ENCODE data around the gene DENND6A. TPM values are rescaled to one million over a fixed set of nuclear protein-coding genes. Genes with fewer than 3 reads are reported as not detected.

The DENND6A gene
- total and polyA plus RNA-seq, 2 of the 13 experiments (the other 11 are each of a cell fraction or from before 2014, with no cell fraction given), result 9.4 to 11.1 TPM

DNA sequence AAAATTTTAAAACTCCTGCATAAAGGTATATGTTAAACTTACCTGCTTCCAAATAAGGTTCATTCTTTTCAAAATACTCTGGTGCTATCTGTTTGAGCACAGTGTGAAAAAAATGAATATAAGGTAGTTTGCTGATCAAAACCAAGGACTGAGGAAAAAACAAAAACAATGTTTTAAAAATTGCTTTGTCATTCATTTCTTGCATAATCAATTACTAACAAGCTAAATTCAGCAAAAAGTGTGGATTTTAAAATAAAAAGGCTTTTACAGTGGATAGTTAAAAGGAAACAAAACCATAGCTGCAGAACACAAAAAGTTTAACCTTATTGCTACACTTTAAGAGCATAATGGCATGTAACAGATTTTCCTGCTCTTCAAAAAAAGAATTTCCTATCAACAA is 31.5 kb downstream of the DENND6A start:
- no peak for FAIRE-seq
- ChIA-PET POLR2A (no interaction called here), CTCF (ENCODE audit: low intra/inter-chr PET ratio, low total read pairs) (no interaction called here)
- DNase-seq (ENCODE audit: low spot score), result no peak
- H3K27me3 ChIP-seq (ENCODE audit: control insufficient read depth in 1 of 2, insufficient read depth in 2 of 2, low read length in 2 of 2), result no peaks in the 10 kb centered on the region
- H3K27ac ChIP-seq (ENCODE audit: extremely low read length, insufficient read depth, low read length), result no peak overlapping the region
- no peak for ATAC-seq
- no peaks in the 10 kb centered on the region for H4K20me1 ChIP-seq (ENCODE audit: insufficient read depth, low read length)
- H3K4me3 ChIP-seq (replicated peaks in 1 of 3; ENCODE audit: insufficient read depth in 1 of 3, low read depth in 2 of 3, low read length in 3 of 3), result no peak overlapping the region
- no peak overlapping the region for H2AFZ ChIP-seq (ENCODE audit: low read length)
- no peak overlapping the region for H3K4me2 ChIP-seq (ENCODE audit: low read depth, low read length)
- no peaks in the 10 kb centered on the region for H3K79me2 ChIP-seq (ENCODE audit: insufficient read depth, low read length)
- no peaks in the 10 kb centered on the region for H3K4me1 ChIP-seq (ENCODE audit: insufficient read depth, low read length)
- H3K36me3 ChIP-seq (replicated peaks in 1 of 2; ENCODE audit: control insufficient read depth in 1 of 2, insufficient read depth in 2 of 2, low read length in 2 of 2), result peaks cover 7 to 18% of the 10 kb centered on the region in 2 experiments; a peak in 4 of 5 replicates
- peak in 1 of 2 experiments; percentile 32; a peak in 1 of 4 replicates for TF ChIP-seq MAFK (conservative IDR thresholded peaks at IDR 0.05 in 1 of 2, IDR thresholded peaks at IDR 0.05 in 1 of 2; ENCODE audit: low read length in 2 of 2)
- no peak for TF ChIP-seq HNRNPUL1 (IDR thresholded peaks at IDR 0.05; ENCODE audit: low read depth, low read length)
- BruUV-seq (replicated peaks), result no TSS peak
- H3K9ac ChIP-seq (ENCODE audit: insufficient read depth, low read depth, low read length), result no peak overlapping the region
- in situ Hi-C loops (cut with HindIII; ENCODE audit: extremely low pct_ligation_motif_present, low pct_unique_long_range_greater_than_20kb), result no loop called here
- intact Hi-C loops (cut with micrococcal nuclease; ENCODE audit: unreplicated experiment), result no loop called here
- no peaks in the 10 kb centered on the region for H3K9me3 ChIP-seq (ENCODE audit: low read length)

DNA sequence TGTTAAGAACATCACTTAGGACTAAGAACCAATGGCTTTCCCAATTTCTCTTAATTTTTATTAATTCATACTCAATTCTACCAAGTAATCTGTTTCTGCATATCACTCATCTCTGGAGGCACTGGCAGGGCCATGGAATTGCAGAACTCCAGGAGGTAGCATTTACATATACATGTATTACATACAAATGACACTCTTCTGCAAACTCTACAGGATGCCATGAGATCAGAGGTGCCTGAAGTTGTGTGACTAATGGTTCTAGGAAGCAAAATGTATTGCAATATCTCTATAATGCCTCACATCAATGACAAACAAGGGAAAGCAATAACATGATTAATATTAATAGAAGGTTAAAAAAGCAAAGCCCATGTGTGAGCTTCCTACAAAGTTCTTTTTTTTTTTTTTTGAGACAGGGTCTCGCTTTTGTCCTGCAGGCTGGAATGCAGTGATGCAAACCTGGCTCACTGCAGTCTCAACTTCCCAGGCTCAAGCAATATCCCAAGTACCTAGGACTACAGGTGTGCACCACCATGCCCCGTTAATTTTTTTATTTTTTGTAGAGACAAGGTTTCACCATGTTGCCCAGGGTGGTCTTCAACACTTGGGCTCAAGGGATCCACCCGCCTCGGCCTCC is 33.0 kb downstream of the DENND6A start:
- intact Hi-C loops (cut with micrococcal nuclease; ENCODE audit: unreplicated experiment) (no loop called here), in situ Hi-C loops (cut with HindIII; ENCODE audit: extremely low pct_ligation_motif_present, low pct_unique_long_range_greater_than_20kb) (no loop called here)
- WGBS (ENCODE audit: low lambda C conversion rate), result 94% methylated on average over 4 of the region's 4 CpGs
- Histone ChIP-seq H4K20me1 (ENCODE audit: insufficient read depth, low read length) (no peaks in the 10 kb centered on the region), H3K4me1 (ENCODE audit: insufficient read depth, low read length) (no peaks in the 10 kb centered on the region), H3K79me2 (ENCODE audit: insufficient read depth, low read length) (no peaks in the 10 kb centered on the region), H3K9ac (ENCODE audit: insufficient read depth, low read depth, low read length) (no peak overlapping the region), H3K4me3 (replicated peaks in 1 of 3; ENCODE audit: insufficient read depth in 1 of 3, low read depth in 2 of 3, low read length in 3 of 3) (no peak overlapping the region), H3K9me3 (ENCODE audit: low read length) (no peaks in the 10 kb centered on the region), H2AFZ (ENCODE audit: low read length) (no peak overlapping the region), H3K27ac (ENCODE audit: extremely low read length, insufficient read depth, low read length) (no peak overlapping the region), H3K36me3 (replicated peaks in 1 of 2; ENCODE audit: control insufficient read depth in 1 of 2, insufficient read depth in 2 of 2, low read length in 2 of 2) (peaks cover 7 to 12% of the 10 kb centered on the region in 2 experiments; a peak in 4 of 5 replicates), H3K27me3 (ENCODE audit: control insufficient read depth in 1 of 2, insufficient read depth in 2 of 2, low read length in 2 of 2) (no peaks in the 10 kb centered on the region), H3K4me2 (ENCODE audit: low read depth, low read length) (no peak overlapping the region)
- ChIA-PET POLR2A (no interaction called here), CTCF (ENCODE audit: low intra/inter-chr PET ratio, low total read pairs) (no interaction called here)
- no peak for DNase-seq (ENCODE audit: low spot score)
- FAIRE-seq, result no peak
- BruUV-seq (replicated peaks), result no TSS peak
- no peak for ATAC-seq
- TF ChIP-seq MZF1 (CRISPR knock-in tag; IDR thresholded peaks at IDR 0.05; ENCODE audit: borderline replicate concordance), result no peak
- no peak for TF ChIP-seq ZNF12 (CRISPR knock-in tag; IDR thresholded peaks at IDR 0.05)
- no peak for TF ChIP-seq KLF9 (CRISPR knock-in tag; IDR thresholded peaks at IDR 0.05; ENCODE audit: low read depth)
- TF ChIP-seq SYNCRIP (IDR thresholded peaks at IDR 0.05; ENCODE audit: insufficient read depth, low read depth, low read length), result no peak
- TF ChIP-seq HDAC2 (CRISPR knock-in tag; IDR thresholded peaks at IDR 0.05), result no peak
- no peak for TF ChIP-seq HOXA5 (CRISPR knock-in tag; IDR thresholded peaks at IDR 0.05)
- no peak for TF ChIP-seq ATAD3A (CRISPR knock-in tag; IDR thresholded peaks at IDR 0.05)
- TF ChIP-seq STAG1 (CRISPR knock-in tag; IDR thresholded peaks at IDR 0.05), result no peak
- TF ChIP-seq ZNF615 (CRISPR knock-in tag; IDR thresholded peaks at IDR 0.05; ENCODE audit: borderline replicate concordance), result no peak
- no peak for TF ChIP-seq FUBP1 (CRISPR knock-in tag; IDR thresholded peaks at IDR 0.05; ENCODE audit: borderline replicate concordance)
- TF ChIP-seq GFI1 (CRISPR knock-in tag; IDR thresholded peaks at IDR 0.05; ENCODE audit: borderline replicate concordance), result no peak
- TF ChIP-seq ZNF496 (CRISPR knock-in tag; IDR thresholded peaks at IDR 0.05; ENCODE audit: insufficient replicate concordance), result no peak
- no peak for TF ChIP-seq ZNF3 (CRISPR knock-in tag; IDR thresholded peaks at IDR 0.05)
- no peak for TF ChIP-seq U2AF1 (optimal IDR thresholded peaks at IDR 0.05; ENCODE audit: low read depth, low read length)
- TF ChIP-seq MTF2 (CRISPR knock-in tag; IDR thresholded peaks at IDR 0.05; ENCODE audit: borderline replicate concordance), result no peak
- TF ChIP-seq ZNF713 (CRISPR knock-in tag; IDR thresholded peaks at IDR 0.05), result no peak
- TF ChIP-seq KLF6 (CRISPR knock-in tag; IDR thresholded peaks at IDR 0.05), result no peak
- TF ChIP-seq ZNF335 (CRISPR knock-in tag; IDR thresholded peaks at IDR 0.05), result no peak
